Astrocyte of the cerebellum (primary cell): ENCODE results near the gene LRRC71.

Source experiments
- DNase-seq: peaks from one replicate; pipeline ENCODE4 v3.0.0-alpha.2; 2011; ENCODE audit warnings: low read depth
- H3K4me3 ChIP-seq: 2 replicates; pipeline ENCODE4 v1.5.1; 2011; ENCODE audit warnings: mild to moderate bottlenecking, low read depth, low read length, moderate library complexity
- CTCF ChIP-seq: IDR thresholded peaks from 2 replicates; pipeline ENCODE4 v1.5.1; 2012; ENCODE audit warnings: low read length, low read depth, moderate library complexity, mild to moderate bottlenecking; ENCODE audit errors: missing control alignments
- in situ Hi-C: cut with HindIII; loops from 2 replicates; pipeline ENCODE4 v1.10.0; 2017; ENCODE audit warnings: low sequenced_read_pairs

Gene LRRC71

GRCh38 chr1:156894711-156895454 lies 25.5 kb upstream of the LRRC71 start:
- DNase-seq: no peak
- in situ Hi-C loops: no loop called here
- peak overlapping the region; percentile 50 for H3K4me3 ChIP-seq
- no peak for TF ChIP-seq CTCF

- no peak overlapping the region for H3K4me3 ChIP-seq
- TF ChIP-seq CTCF: no peak
- in situ Hi-C loops: no loop called here
- DNase-seq: no peak
These were observed 25.0 kb upstream of the LRRC71 start for GRCh38 chr1:156895455-156895812.

- in situ Hi-C loops: no loop called here
- no peak overlapping the region for H3K4me3 ChIP-seq
- TF ChIP-seq CTCF: no peak
- no peak for DNase-seq
These were observed 24.5 kb upstream of the LRRC71 start for GRCh38 chr1:156895927-156896326.

GRCh38 chr1:156896490-156897033 lies 23.9 kb upstream of the LRRC71 start:
- DNase-seq: peak; percentile 56
- no peak overlapping the region for H3K4me3 ChIP-seq
- in situ Hi-C loops: no loop called here
- no peak for TF ChIP-seq CTCF

GRCh38 chr1:156897078-156897825 lies 23.2 kb upstream of the LRRC71 start:
- in situ Hi-C loops: no loop called here
- DNase-seq: peak; percentile 22
- TF ChIP-seq CTCF: no peak
- H3K4me3 ChIP-seq: no peak overlapping the region

GRCh38 chr1:156898161-156898566 lies 22.3 kb upstream of the LRRC71 start:
- no peak for DNase-seq
- no peak for TF ChIP-seq CTCF
- in situ Hi-C loops: no loop called here
- H3K4me3 ChIP-seq: no peak overlapping the region
